Upper lobe of left lung (tissue), 6 donors: ENCODE results near the gene RPL39. TPM values are rescaled to one million over a fixed set of nuclear protein-coding genes. Genes with fewer than 3 reads are reported as not detected.
"Not testable (repeated sequence)": the region's sequence is repeated elsewhere in the genome, so short reads cannot be mapped to it uniquely, and the experiment has no call there.

Source experiments
- ATAC-seq, 2 donors: fragments of 200-7000 bp; cut with Tn5 transposase; one replicate each; pipeline ENCODE4 v1.9.1; 2022; ENCODE audit warnings: mild to moderate bottlenecking in 2 of 2, moderate library complexity in 2 of 2; ENCODE audit not compliant: low FRiP score in 2 of 2
- DNase-seq, 2 donors: peaks; one replicate each; pipeline ENCODE4 v3.0.0-alpha.2; 2019 to 2020
- H3K27ac ChIP-seq, 4 donors: fragments of 200-600 bp; sonication (generic); one replicate each; pipeline ENCODE4 v1.5.1; 2016 to 2019
- H3K27me3 ChIP-seq, 4 donors: fragments of 200-600 bp; sonication (generic); one replicate each; pipeline ENCODE4 v1.5.1; 2017 to 2019
- H3K36me3 ChIP-seq, 4 donors: fragments of 200-600 bp; sonication (generic); one replicate each; pipeline ENCODE4 v1.5.1; 2016 to 2019
- H3K4me1 ChIP-seq, 4 donors: fragments of 200-600 bp; sonication (generic); one replicate each; pipeline ENCODE4 v1.5.1; 2018 to 2019
- H3K4me3 ChIP-seq, 4 donors: fragments of 200-600 bp; sonication (generic); one replicate each; pipeline ENCODE4 v1.5.1; 2017 to 2019; ENCODE audit warnings: mild to moderate bottlenecking in 2 of 4, moderate library complexity in 1 of 4
- H3K9me3 ChIP-seq, 4 donors: fragments of 200-600 bp; sonication (generic); one replicate each; pipeline ENCODE4 v1.5.1; 2018 to 2019
- EP300 ChIP-seq, 4 donors: sonication (generic); formaldehyde crosslinking; IDR thresholded peaks; one replicate each; pipeline ENCODE4 v1.5.1; 2017; ENCODE audit warnings: antibody characterized with exemption in 4 of 4, control low read depth in 2 of 4
- POLR2A ChIP-seq, 4 donors: fragments of 450-650 bp; IDR thresholded peaks; one replicate each; pipeline ENCODE4 v1.5.1; 2016 to 2017; ENCODE audit warnings: antibody characterized with exemption in 4 of 4, mild to moderate bottlenecking in 2 of 4
- POLR2AphosphoS5 ChIP-seq, 2 donors: sonication (generic); formaldehyde crosslinking; IDR thresholded peaks; one replicate each; pipeline ENCODE4 v1.5.1; 2017; ENCODE audit warnings: antibody characterized with exemption in 2 of 2
- WGBS, 2 donors: methylation state at CpG; one replicate each; pipeline ENCODE4 v1.1.5; 2017 to 2018; 5-methylcytosine and 5-hydroxymethylcytosine counted together
- total RNA-seq, 6 donors: library from RNA; depleted of rRNA in 4 of 6; stranded (reverse); fragments of >200 nt in 4 of 6; gene quantifications; one replicate each; pipeline versions ENCODE4 v1.1.0 to v1.2.1, GENCODE V29; 2016 to 2021
- TF ChIP-seq, protein P1 (sequence below), 6 experiments: fragments of 450-650 bp in 4 of 6; fragments of 200-600 bp in 2 of 6; sonication (generic) in 2 of 6; IDR thresholded peaks; one replicate each; pipeline ENCODE4 v1.5.1; 2016 to 2019; ENCODE audit warnings: antibody characterized with exemption in 6 of 6
- donor health status: DM: no; HTN: no; CAD: no; lungs with moderate emphysema.
- donor health status: DM: no; HTN: yes; CAD: no; lungs with severe emphysema.

Gene RPL39
- 1,000 to 10,000 TPM in 4 of 6 donors, 100 to 1,000 TPM in 2; 332 to 2,261 (median 1,214) TPM for total RNA-seq

DNA sequence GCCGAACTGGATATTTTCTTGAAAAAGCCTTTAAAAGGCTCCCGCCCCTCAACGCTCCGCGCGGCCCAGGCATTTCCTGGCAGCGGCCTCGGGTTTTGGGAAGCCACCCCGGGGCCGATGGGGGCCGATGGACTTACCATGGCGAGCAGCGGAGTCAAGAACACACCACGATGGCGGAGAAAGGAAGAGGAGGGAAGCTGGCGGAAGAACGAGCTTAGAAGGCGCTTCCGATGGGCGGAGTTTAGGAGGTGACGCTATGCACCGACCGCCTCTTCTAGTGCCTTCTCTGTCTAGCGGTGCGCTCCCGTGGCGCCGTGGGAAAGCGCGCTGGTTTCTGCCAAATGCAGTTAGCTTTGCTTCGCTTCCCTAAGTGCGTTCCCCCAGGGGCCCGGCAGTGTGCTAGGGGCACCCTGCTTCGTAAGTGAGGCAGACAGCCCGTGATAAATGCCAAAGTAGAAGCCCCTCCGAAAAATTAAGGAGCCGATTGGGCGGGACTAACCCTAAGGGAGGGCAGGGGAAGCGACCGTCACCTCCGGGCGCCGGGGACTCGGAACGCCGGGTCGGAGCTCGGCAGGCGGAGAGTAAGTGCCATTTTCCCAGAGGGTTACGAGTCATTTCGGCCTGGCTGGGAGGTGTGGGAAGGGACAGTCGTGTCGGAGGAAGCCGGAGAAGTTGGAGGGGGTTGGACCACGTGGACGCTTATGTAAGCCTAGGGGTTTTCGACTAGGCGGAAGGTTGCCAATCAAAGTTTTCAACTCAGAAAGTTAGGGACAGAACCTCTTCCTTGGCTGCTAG, at the start of gene RPL39:
TSS of gene RPL39 (minus strand) at position 194 of the 795 bp plus-strand sequence. CDS start at position 140, 54 bp downstream.
- TF ChIP-seq POLR2AphosphoS5 (IDR thresholded peaks at IDR 0.05): peak; percentile 73 to 85
- TF ChIP-seq, protein P1, sequence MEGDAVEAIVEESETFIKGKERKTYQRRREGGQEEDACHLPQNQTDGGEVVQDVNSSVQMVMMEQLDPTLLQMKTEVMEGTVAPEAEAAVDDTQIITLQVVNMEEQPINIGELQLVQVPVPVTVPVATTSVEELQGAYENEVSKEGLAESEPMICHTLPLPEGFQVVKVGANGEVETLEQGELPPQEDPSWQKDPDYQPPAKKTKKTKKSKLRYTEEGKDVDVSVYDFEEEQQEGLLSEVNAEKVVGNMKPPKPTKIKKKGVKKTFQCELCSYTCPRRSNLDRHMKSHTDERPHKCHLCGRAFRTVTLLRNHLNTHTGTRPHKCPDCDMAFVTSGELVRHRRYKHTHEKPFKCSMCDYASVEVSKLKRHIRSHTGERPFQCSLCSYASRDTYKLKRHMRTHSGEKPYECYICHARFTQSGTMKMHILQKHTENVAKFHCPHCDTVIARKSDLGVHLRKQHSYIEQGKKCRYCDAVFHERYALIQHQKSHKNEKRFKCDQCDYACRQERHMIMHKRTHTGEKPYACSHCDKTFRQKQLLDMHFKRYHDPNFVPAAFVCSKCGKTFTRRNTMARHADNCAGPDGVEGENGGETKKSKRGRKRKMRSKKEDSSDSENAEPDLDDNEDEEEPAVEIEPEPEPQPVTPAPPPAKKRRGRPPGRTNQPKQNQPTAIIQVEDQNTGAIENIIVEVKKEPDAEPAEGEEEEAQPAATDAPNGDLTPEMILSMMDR (IDR thresholded peaks at IDR 0.05): no peak
- peak in 3 of 4 donors; percentile 61 to 80 (median 69) for TF ChIP-seq POLR2A (IDR thresholded peaks at IDR 0.05)
- TF ChIP-seq EP300 (IDR thresholded peaks at IDR 0.05): no peak
- H3K27ac ChIP-seq: peak within 1 kb of the TSS; percentile 89 to 94 (median 92)
- ATAC-seq (peak; percentile 96 to 99), DNase-seq (peak; percentile 79 to 91)
- H3K36me3 ChIP-seq: peaks cover 0 to 25% (median 3%) of the 10 kb centered on the region in 4 donors
- no peaks in the 10 kb centered on the region for H3K9me3 ChIP-seq
- H3K4me3 ChIP-seq: peak within 1 kb of the TSS; percentile 34 to 70 (median 64)
- no peaks in the 10 kb centered on the region for H3K27me3 ChIP-seq
- peaks cover 6 to 30% (median 15%) of the 10 kb centered on the region in 4 donors for H3K4me1 ChIP-seq
- 0 to 39% methylated on average over 2 to 55 of the region's 58 CpGs for WGBS, 2 donors

DNA sequence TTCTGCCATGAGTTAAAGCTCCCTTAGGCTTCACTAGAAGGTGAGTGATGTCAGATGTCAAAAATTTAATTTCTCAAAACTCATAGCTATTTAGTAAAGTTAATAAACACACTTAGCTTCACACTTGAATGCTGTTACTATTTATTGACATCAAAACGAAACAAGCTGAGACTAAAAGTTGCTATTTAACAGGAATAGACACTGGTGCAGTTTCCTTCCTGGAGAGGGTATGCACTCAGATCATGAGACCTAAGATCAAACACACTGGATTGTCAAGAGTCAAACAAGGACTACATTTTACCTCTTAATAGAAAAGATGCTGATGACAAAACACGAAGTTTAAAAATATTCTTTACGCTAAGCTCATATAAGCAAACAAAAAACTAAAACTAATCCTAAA, 42.5 kb upstream of the RPL39 start:
- no peaks in the 10 kb centered on the region for H3K27me3 ChIP-seq
- TF ChIP-seq POLR2AphosphoS5 (IDR thresholded peaks at IDR 0.05) (no peak), EP300 (IDR thresholded peaks at IDR 0.05) (no peak), POLR2A (IDR thresholded peaks at IDR 0.05) (no peak)
- TF ChIP-seq, protein P1 (IDR thresholded peaks at IDR 0.05): no peak
- H3K27ac ChIP-seq: no peak overlapping the region
- H3K4me3 ChIP-seq: no peak overlapping the region
- no peak for DNase-seq
- ATAC-seq: no peak
- H3K9me3 ChIP-seq: no peaks in the 10 kb centered on the region
- 77 to 82% methylated on average over 3 of the region's 3 CpGs for WGBS, 2 donors
- H3K4me1 ChIP-seq: no peaks in the 10 kb centered on the region
- H3K36me3 ChIP-seq: peaks cover 0 to 64% (median 10%) of the 10 kb centered on the region in 4 donors

DNA sequence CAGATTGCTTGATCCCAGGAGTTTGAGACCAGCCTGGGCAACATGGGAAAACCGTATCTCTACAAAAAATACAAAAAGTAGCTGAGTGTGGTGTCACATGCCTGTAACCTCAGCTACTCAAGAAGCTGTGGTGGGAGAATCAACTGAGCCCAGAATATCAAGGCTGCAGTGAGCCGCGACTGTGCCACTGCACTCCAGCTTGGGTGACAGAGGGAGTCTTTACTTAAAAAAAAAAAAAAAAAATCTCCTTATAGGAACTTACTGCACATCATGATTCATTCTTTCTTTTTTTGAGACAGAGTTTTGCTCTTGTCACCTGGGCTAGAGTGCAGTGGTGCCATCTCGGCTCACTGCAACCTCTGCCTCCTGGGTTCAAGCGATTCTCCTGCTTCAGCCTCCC, 37.0 kb upstream of the RPL39 start:
- no peaks in the 10 kb centered on the region for H3K4me1 ChIP-seq
- ATAC-seq: no peak
- no peak overlapping the region for H3K27ac ChIP-seq
- no peak overlapping the region for H3K4me3 ChIP-seq
- no peak for TF ChIP-seq POLR2A (IDR thresholded peaks at IDR 0.05)
- TF ChIP-seq POLR2AphosphoS5 (IDR thresholded peaks at IDR 0.05): no peak
- no peak for TF ChIP-seq EP300 (IDR thresholded peaks at IDR 0.05)
- peaks cover 0 to 19% (median 4%) of the 10 kb centered on the region in 4 donors for H3K36me3 ChIP-seq
- H3K27me3 ChIP-seq: no peaks in the 10 kb centered on the region
- no peaks in the 10 kb centered on the region for H3K9me3 ChIP-seq
- 97 to 100% methylated on average over 4 to 5 of the region's 5 CpGs for WGBS, 2 donors
- no peak for DNase-seq

DNA sequence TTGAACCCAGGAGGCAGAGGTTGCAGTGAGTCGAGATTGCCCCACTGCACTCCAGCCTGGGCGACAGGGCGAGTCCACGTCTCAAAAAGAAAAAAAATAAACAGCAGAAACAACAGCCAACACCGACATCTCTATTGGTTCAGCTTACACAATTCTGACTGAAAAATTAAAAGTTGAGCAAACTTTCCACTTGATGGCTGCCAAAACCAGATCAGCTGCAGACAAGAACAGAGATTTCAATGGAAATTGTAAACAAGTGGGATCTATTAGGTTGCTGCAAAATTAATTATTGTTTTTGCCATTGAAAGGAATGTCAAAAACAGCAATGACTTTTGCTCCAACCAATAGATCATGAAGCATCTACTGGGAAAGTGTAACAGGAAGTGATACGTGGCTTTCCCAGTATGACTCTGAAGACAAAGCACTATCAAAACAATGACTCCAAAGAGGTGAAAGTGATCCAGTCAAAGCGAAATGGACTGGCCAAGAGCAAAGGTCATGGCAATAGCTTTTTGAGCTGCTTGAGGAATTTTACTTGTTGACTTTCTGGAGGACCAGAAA, 35.0 kb upstream of the RPL39 start:
- ATAC-seq (no peak), DNase-seq (no peak)
- TF ChIP-seq, protein P1 (IDR thresholded peaks at IDR 0.05): no peak
- TF ChIP-seq POLR2A (IDR thresholded peaks at IDR 0.05): no peak
- TF ChIP-seq POLR2AphosphoS5 (IDR thresholded peaks at IDR 0.05): no peak
- TF ChIP-seq EP300 (IDR thresholded peaks at IDR 0.05): no peak
- Histone ChIP-seq H3K4me1 (peaks cover 0 to 2% (median 0%) of the 10 kb centered on the region in 4 donors), H3K4me3 (no peak overlapping the region), H3K27ac (peak overlapping the region in 1 of 4 donors; percentile 34), H3K9me3 (no peaks in the 10 kb centered on the region), H3K27me3 (no peaks in the 10 kb centered on the region), H3K36me3 (peaks cover 0 to 7% (median 1%) of the 10 kb centered on the region in 4 donors)
- WGBS, 2 donors: 60 to 65% methylated on average over 7 of the region's 7 CpGs

DNA sequence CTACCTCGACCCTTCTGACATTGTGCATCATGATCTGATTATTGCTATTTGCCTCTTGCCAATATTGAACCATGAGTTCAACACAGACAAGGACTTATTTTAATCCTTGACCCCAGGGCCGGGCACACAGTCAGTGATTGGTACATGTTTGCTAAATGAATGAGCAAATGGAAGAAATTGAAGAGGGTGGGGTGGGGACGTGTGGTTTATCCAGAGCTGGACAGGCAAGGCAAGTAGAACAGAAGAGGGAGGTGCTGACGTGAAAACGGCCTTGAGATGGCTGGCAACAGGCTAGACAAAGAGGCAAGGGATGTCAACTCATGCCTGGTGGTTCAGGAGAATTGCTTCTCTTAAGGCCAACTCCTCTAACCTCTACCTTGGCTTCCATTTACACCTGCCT, 32.8 kb upstream of the RPL39 start:
- WGBS, 2 donors: no CpG with 5 or more reads among the region's 5 CpGs
- H3K4me1 ChIP-seq, DNase-seq, H3K27me3 ChIP-seq, H3K9me3 ChIP-seq, ATAC-seq, H3K27ac ChIP-seq, H3K4me3 ChIP-seq, H3K36me3 ChIP-seq: not testable (repeated sequence)

DNA sequence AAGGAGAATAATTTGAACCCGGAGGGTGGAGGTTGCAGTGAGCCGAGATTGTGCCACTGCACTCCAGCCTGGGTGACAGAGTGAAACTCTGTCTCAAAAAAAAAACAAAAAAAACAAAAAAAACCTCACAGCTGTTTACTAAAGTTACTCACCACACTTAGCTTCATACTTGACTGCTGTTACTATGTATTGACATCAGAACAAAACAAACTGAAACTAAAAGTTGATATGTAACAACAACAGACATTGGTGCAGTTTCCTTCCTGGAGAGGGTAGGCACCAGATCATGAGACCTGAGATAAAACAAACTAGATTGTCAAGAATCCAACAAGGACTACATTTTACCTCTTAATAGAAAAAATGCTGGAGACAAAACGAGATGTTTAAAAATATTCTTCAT, 30.3 kb upstream of the RPL39 start:
- H3K9me3 ChIP-seq, H3K4me1 ChIP-seq, H3K4me3 ChIP-seq, DNase-seq, H3K27me3 ChIP-seq, H3K36me3 ChIP-seq: not testable (repeated sequence)
- WGBS, 2 donors: 40 to 54% methylated on average over 3 of the region's 3 CpGs
- peak in 1 of 2 donors; percentile 68 for ATAC-seq
- H3K27ac ChIP-seq: peak overlapping the region in 2 of 4 donors; percentile 48 to 59
